ENCODE measurements around the gene MAGEH1.
A peak's percentile ranks its signal among the peaks of the same experiment; 100 is the strongest.
"Not testable (repeated sequence)": the region's sequence is repeated elsewhere in the genome, so short reads cannot be mapped to it uniquely, and the experiment has no call there.

MAGEH1 gene

GRCh38 chrX:55451990-55452832 is at the start of gene MAGEH1:
Gene MAGEH1 (plus strand): TSS chrX:55452127. CDS start chrX:55452375, 248 bp downstream.
- peak; percentile 53 for DNase-seq (ENCODE audit: low read depth)

- DNase-seq (ENCODE audit: low read depth) = not testable (repeated sequence)
These were observed 24.8 kb upstream of the MAGEH1 start for GRCh38 chrX:55427079-55427478.

- not testable (repeated sequence) for DNase-seq (ENCODE audit: low read depth)
These were observed 8.5 kb upstream of the MAGEH1 start for GRCh38 chrX:55443468-55443867.

GRCh38 chrX:55450259-55450658 is 1.7 kb upstream of the MAGEH1 start:
- no peak for DNase-seq (ENCODE audit: low read depth)

GRCh38 chrX:55451141-55451540 is 786 bp upstream of the MAGEH1 start:
- no peak for DNase-seq (ENCODE audit: low read depth)

GRCh38 chrX:55451626-55451989 is 319 bp upstream of the MAGEH1 start:
- no peak for DNase-seq (ENCODE audit: low read depth)

GRCh38 chrX:55452833-55453124 is 852 bp downstream of the MAGEH1 start:
- no peak for DNase-seq (ENCODE audit: low read depth)

GRCh38 chrX:55455708-55456107 is 3.8 kb downstream of the MAGEH1 start:
- DNase-seq (ENCODE audit: low read depth) = not testable (repeated sequence)

GRCh38 chrX:55459426-55459825 is 7.5 kb downstream of the MAGEH1 start:
- DNase-seq (ENCODE audit: low read depth) = not testable (repeated sequence)

GRCh38 chrX:55459926-55460325 is 8.0 kb downstream of the MAGEH1 start:
- not testable (repeated sequence) for DNase-seq (ENCODE audit: low read depth)

GRCh38 chrX:55464050-55464449 is 12.1 kb downstream of the MAGEH1 start:
- DNase-seq (ENCODE audit: low read depth) = not testable (repeated sequence)

GRCh38 chrX:55465108-55465507 is 13.2 kb downstream of the MAGEH1 start:
- not testable (repeated sequence) for DNase-seq (ENCODE audit: low read depth)

- DNase-seq (ENCODE audit: low read depth) = not testable (repeated sequence)
These were observed 13.9 kb downstream of the MAGEH1 start for GRCh38 chrX:55465791-55466190.

GRCh38 chrX:55479956-55480355 is 28.0 kb downstream of the MAGEH1 start:
- not testable (repeated sequence) for DNase-seq (ENCODE audit: low read depth)

- DNase-seq (ENCODE audit: low read depth) = no peak
These were observed 28.6 kb downstream of the MAGEH1 start for GRCh38 chrX:55480390-55481062.

GRCh38 chrX:55484948-55485347 is 33.0 kb downstream of the MAGEH1 start:
- DNase-seq (ENCODE audit: low read depth) = no peak

GRCh38 chrX:55486736-55487135 is 34.8 kb downstream of the MAGEH1 start:
- DNase-seq (ENCODE audit: low read depth) = no peak

GRCh38 chrX:55487143-55487542 is 35.2 kb downstream of the MAGEH1 start:
- DNase-seq (ENCODE audit: low read depth) = no peak

- no peak for DNase-seq (ENCODE audit: low read depth)
These were observed 36.2 kb downstream of the MAGEH1 start for GRCh38 chrX:55488006-55488592.

GRCh38 chrX:55488593-55489313 is 36.8 kb downstream of the MAGEH1 start:
- DNase-seq (ENCODE audit: low read depth) = no peak

- DNase-seq (ENCODE audit: low read depth) = no peak
These were observed 37.5 kb downstream of the MAGEH1 start, which contains the start of gene USP51 for GRCh38 chrX:55489314-55490009. Gene USP51 (minus strand): TSS chrX:55489848. CDS start chrX:55488939, 909 bp downstream.

GRCh38 chrX:55490121-55490520 is 38.2 kb downstream of the MAGEH1 start:
- DNase-seq (ENCODE audit: low read depth) = no peak

Data from fibroblast of the conjunctiva (primary cell).